Ascending aorta (tissue), 2 donors: Measurements from ENCODE around the gene SUN5. TPM values are rescaled to one million over a fixed set of nuclear protein-coding genes. Genes with fewer than 3 reads are reported as not detected.

Source experiments
- DNase-seq, 2 donors: peaks; one replicate each; pipeline ENCODE4 v3.0.0-alpha.2; 2019; ENCODE audit warnings: low spot score in 2 of 2
- H3K27ac ChIP-seq, 2 donors: fragments of 200-600 bp; sonication (generic); one replicate each; pipeline ENCODE4 v1.5.1; 2016 to 2017; ENCODE audit warnings: mild to moderate bottlenecking in 1 of 2
- H3K27me3 ChIP-seq: fragments of 200-600 bp; sonication (generic); one replicate; pipeline ENCODE4 v1.5.1; 2017
- H3K36me3 ChIP-seq, 2 donors: fragments of 200-600 bp; sonication (generic); one replicate each; pipeline ENCODE4 v1.5.1; 2016
- H3K4me1 ChIP-seq, 2 donors: fragments of 200-600 bp; sonication (generic); one replicate each; pipeline ENCODE4 v1.5.1; 2016 to 2017; ENCODE audit warnings: mild to moderate bottlenecking in 1 of 2
- H3K4me3 ChIP-seq, 2 donors: fragments of 200-600 bp; sonication (generic); one replicate each; pipeline ENCODE4 v1.5.1; 2016 to 2017; ENCODE audit warnings: mild to moderate bottlenecking in 1 of 2
- H3K9me3 ChIP-seq, 2 donors: fragments of 200-600 bp; sonication (generic); one replicate each; pipeline ENCODE4 v1.5.1; 2016
- CTCF ChIP-seq, 3 experiments: fragments of 200-600 bp in 2 of 3; fragments of 450-650 bp in 1 of 3; sonication (generic) in 2 of 3; IDR thresholded peaks; one replicate each; pipeline ENCODE4 v1.5.1; 2016 to 2019; ENCODE audit warnings: antibody characterized with exemption in 3 of 3, mild to moderate bottlenecking in 1 of 3, moderate library complexity in 1 of 3
- intact Hi-C: fragments of 100-400 bp; cut with DNase I; formaldehyde crosslinking; loops from one replicate; pipeline ENCODE4 v1.15.1; 2023
- total RNA-seq: library from RNA; depleted of rRNA; stranded (reverse); fragments of >200 nt; gene quantifications from one replicate; pipeline ENCODE4 v1.1.0, GENCODE V29; 2016

The SUN5 gene
- total RNA-seq, 1 donor from 2014 or later, result not detected

- no peak overlapping the region for H3K27ac ChIP-seq
- no peaks in the 10 kb centered on the region for H3K4me1 ChIP-seq
- H3K4me3 ChIP-seq, result no peak overlapping the region
- no peaks in the 10 kb centered on the region for H3K9me3 ChIP-seq
- intact Hi-C loops, result no loop called here
- no peak for DNase-seq
- H3K27me3 ChIP-seq, result no peaks in the 10 kb centered on the region
- H3K36me3 ChIP-seq, result no peaks in the 10 kb centered on the region
- TF ChIP-seq CTCF (IDR thresholded peaks at IDR 0.05), result no peak
Observed at GRCh38 chr20:33013701-33014326, 9.6 kb upstream of the SUN5 start.

GRCh38 chr20:33012327-33013189 lies 8.3 kb upstream of the SUN5 start:
- no peaks in the 10 kb centered on the region for H3K27me3 ChIP-seq
- no peak overlapping the region for H3K27ac ChIP-seq
- no peaks in the 10 kb centered on the region for H3K9me3 ChIP-seq
- no peak for DNase-seq
- no peaks in the 10 kb centered on the region for H3K4me1 ChIP-seq
- TF ChIP-seq CTCF (IDR thresholded peaks at IDR 0.05), result no peak
- no peaks in the 10 kb centered on the region for H3K36me3 ChIP-seq
- no peak overlapping the region for H3K4me3 ChIP-seq
- intact Hi-C loops, result no loop called here

GRCh38 chr20:33010674-33011449 lies 6.6 kb upstream of the SUN5 start:
- Histone ChIP-seq H3K4me3 (no peak overlapping the region), H3K27ac (no peak overlapping the region), H3K4me1 (no peaks in the 10 kb centered on the region), H3K27me3 (no peaks in the 10 kb centered on the region), H3K9me3 (no peaks in the 10 kb centered on the region), H3K36me3 (no peaks in the 10 kb centered on the region)
- no peak for DNase-seq
- intact Hi-C loops, result no loop called here
- TF ChIP-seq CTCF (IDR thresholded peaks at IDR 0.05), result no peak

- intact Hi-C loops, result no loop called here
Observed at GRCh38 chr20:33010133-33010504, 5.9 kb upstream of the SUN5 start.

More at GRCh38 chr20:33010133-33010504, 5.9 kb upstream of the SUN5 start:
- Histone ChIP-seq H3K36me3 (no peaks in the 10 kb centered on the region), H3K27me3 (no peaks in the 10 kb centered on the region), H3K9me3 (no peaks in the 10 kb centered on the region), H3K4me1 (no peaks in the 10 kb centered on the region), H3K27ac (no peak overlapping the region), H3K4me3 (no peak overlapping the region)
- no peak for TF ChIP-seq CTCF (IDR thresholded peaks at IDR 0.05)
- DNase-seq, result no peak
